GM13976 (cell line): ENCODE results near the gene FMR1NB.
A peak's percentile ranks its signal among the peaks of the same experiment; 100 is the strongest.

ENCODE experiments used
- DNase-seq: peaks from one replicate; pipeline ENCODE4 v3.0.0; 2012; ENCODE audit warnings: low spot score
- CTCF ChIP-seq: IDR thresholded peaks from 2 replicates; pipeline ENCODE4 v1.5.1; 2012; ENCODE audit warnings: borderline replicate concordance, mild to moderate bottlenecking; ENCODE audit not compliant: insufficient read depth; ENCODE audit errors: extremely low read depth, missing control alignments, control extremely low read depth
- in situ Hi-C: fragments of 300-500 bp; cut with MboI; formaldehyde crosslinking; loops from one replicate; pipeline ENCODE4 v1.12.0; 2022; ENCODE audit warnings: low sequenced_read_pairs, mixed read lengths, inconsistent platforms; ENCODE audit not compliant: unreplicated experiment

Gene FMR1NB

DNA sequence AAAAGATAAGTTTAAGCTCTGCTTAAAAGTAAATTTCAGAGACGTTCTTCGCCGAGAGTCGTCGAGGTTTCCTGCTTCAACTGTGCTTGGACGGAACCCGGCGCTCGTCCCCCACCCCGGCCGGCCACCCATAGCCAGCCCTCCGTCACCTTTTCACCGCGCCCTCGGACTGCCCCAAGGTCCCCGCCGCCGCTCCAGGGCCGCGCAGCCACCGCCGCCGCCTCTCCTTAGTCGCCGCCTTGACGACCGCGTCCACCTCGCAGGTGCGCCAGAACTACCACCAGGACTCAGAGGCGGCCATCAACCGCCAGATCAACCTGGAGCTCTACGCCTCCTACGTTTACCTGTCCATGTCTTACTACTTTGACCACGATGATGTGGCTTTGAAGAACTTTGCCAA is 70.8 kb downstream of the FMR1NB start:
- no peak for TF ChIP-seq CTCF
- DNase-seq = no peak
- in situ Hi-C loops = loop anchor here (25.0 kb wide), 1 partner anchor 1235 kb away; no protein-coding TSS in a partner anchor

DNA sequence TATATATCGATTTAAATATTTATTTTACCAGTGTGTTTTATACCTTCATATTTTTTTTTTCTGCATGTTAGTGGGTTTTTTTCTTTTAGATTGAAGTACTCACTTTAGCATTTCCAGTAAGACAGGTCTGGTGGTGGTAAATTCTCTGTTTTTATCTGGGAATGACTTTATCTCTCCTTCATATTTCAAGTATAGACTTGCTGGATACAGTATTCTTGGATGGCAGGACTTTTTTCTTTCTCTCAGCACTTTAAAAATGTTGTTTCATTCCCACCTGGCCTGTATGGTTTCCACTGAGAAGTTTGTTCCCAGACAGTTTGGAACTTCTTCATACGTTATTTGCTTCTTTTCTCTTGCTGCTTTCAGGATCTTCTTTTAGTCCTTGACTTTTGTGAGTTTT is 86.1 kb downstream of the FMR1NB start:
- no peak for DNase-seq
- no peak for TF ChIP-seq CTCF
- in situ Hi-C loops = loop anchor here (25.0 kb wide), 1 partner anchor 1220 kb away; no protein-coding TSS in a partner anchor

DNA sequence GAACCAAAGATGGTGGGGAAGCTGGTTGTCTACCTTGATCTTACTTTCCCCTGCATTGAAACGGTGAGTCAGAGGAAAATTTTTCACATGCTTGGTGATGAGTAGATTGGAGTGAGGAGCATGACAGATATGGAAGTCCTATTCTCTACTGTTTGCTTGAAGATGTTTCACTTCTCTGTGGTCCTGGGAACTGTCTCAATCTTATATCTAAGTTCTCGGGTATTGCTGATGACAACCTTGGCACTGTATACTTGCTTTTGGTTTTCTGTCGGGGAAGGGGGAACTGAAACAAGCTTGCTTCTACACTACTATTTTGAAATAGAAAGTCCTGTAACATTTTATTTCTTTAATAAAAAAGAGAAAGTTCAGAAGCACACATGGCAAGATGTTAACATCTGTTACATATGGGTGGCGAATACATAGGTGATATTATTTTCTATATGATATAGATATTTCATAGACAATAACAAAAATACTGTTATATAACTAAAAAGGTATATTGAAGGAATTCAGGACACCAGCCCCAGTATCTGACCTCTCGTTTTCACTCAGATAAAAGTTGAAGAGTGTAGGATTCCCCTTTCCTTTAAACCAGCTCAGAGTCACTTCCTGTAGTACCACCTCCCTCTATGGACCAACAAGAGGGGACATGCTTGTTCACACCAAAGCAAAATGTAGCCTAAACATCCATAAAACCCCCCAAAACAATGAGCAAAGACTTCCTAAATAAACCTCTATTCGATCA is 88.8 kb downstream of the FMR1NB start:
- DNase-seq = peak; percentile 14
- in situ Hi-C loops = loop anchor here (25.0 kb wide), 1 partner anchor 1217 kb away; no protein-coding TSS in a partner anchor
- TF ChIP-seq CTCF = no peak

- no peak for TF ChIP-seq CTCF
- in situ Hi-C loops = loop anchor here (25.0 kb wide), 1 partner anchor 1217 kb away; no protein-coding TSS in a partner anchor
- no peak for DNase-seq
These were observed 89.4 kb downstream of the FMR1NB start for GRCh38 chrX:148070504-148070877.
